ENCODE data around the gene CHKB. TPM values are rescaled to one million over a fixed set of nuclear protein-coding genes. Genes with fewer than 3 reads are reported as not detected.
"Not testable (repeated sequence)": the region's sequence is repeated elsewhere in the genome, so short reads cannot be mapped to it uniquely, and the experiment has no call there.

CHKB gene
- total and polyA plus RNA-seq, 7 donors: 11.5 to 25.2 (median 13.6) TPM

DNA sequence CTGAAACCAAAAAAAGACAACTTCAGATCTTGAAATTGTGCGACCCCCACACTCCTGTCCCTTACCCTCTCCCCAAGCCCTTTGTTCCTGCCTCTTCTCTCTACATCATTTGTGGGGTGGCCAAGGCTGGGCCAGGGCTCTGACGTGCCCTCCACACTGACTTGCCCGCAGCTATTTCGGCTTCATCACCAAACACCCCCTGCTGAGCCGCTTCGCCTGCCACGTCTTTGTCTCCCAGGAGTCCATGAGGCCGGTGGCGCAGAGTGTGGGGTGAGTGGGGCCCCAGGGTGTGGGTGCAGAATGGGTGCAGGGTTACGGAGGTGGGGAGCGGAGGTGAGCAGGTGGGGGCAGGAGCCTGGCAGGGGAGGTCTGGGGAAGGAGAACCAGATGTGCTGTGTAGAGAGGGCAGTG lies 27.4 kb upstream of the CHKB start:
- no peak for DNase-seq
- ATAC-seq: no peak
- Histone ChIP-seq H3K36me3 (ENCODE audit: insufficient read depth in 1 of 2, low read depth in 1 of 2) (no peaks in the 10 kb centered on the region), H3K9me3 (no peaks in the 10 kb centered on the region), H3K27ac (no peak overlapping the region), H3K4me3 (no peak overlapping the region), H3K27me3 (ENCODE audit: insufficient read depth in 3 of 3, low read length in 2 of 3) (peaks cover 0 to 30% (median 5%) of the 10 kb centered on the region in 3 donors), H3K4me1 (no peaks in the 10 kb centered on the region)
- 76 to 84% (median 84%) methylated on average over 11 of the region's 11 CpGs for WGBS, 3 donors
- TF ChIP-seq, protein P1, sequence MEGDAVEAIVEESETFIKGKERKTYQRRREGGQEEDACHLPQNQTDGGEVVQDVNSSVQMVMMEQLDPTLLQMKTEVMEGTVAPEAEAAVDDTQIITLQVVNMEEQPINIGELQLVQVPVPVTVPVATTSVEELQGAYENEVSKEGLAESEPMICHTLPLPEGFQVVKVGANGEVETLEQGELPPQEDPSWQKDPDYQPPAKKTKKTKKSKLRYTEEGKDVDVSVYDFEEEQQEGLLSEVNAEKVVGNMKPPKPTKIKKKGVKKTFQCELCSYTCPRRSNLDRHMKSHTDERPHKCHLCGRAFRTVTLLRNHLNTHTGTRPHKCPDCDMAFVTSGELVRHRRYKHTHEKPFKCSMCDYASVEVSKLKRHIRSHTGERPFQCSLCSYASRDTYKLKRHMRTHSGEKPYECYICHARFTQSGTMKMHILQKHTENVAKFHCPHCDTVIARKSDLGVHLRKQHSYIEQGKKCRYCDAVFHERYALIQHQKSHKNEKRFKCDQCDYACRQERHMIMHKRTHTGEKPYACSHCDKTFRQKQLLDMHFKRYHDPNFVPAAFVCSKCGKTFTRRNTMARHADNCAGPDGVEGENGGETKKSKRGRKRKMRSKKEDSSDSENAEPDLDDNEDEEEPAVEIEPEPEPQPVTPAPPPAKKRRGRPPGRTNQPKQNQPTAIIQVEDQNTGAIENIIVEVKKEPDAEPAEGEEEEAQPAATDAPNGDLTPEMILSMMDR (IDR thresholded peaks at IDR 0.05): no peak
- intact Hi-C loops (cut with DNase I): no loop called here

DNA sequence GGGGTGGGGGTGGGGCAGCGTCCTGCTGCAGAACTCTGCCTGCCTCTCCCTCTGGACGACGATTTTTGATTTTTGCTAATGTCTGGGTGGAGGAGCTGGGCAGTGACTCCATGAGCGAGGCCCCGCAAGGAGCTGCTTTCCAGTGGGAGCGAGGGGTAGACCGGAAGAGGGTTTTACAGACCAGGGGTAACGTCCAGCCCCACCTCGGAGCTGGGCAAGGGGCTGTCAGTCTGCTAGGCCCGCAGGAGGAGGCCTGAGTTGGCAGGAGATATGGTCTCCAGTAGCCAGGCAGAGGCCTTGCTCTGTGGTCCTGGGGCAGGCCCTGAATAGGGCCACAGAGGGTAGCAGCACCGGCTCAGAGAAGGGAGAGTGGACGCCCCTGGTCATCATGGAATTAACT lies 26.9 kb upstream of the CHKB start:
- peaks cover 0 to 34% (median 9%) of the 10 kb centered on the region in 3 donors for H3K27me3 ChIP-seq (ENCODE audit: insufficient read depth in 3 of 3, low read length in 2 of 3)
- H3K27ac ChIP-seq: no peak overlapping the region
- 76 to 78% (median 76%) methylated on average over 12 of the region's 12 CpGs for WGBS, 3 donors
- intact Hi-C loops (cut with DNase I): no loop called here
- TF ChIP-seq, protein P1 (IDR thresholded peaks at IDR 0.05): no peak
- H3K36me3 ChIP-seq (ENCODE audit: insufficient read depth in 1 of 2, low read depth in 1 of 2): no peaks in the 10 kb centered on the region
- no peaks in the 10 kb centered on the region for H3K9me3 ChIP-seq
- H3K4me1 ChIP-seq: no peaks in the 10 kb centered on the region
- ATAC-seq (no peak), DNase-seq (no peak)
- no peak overlapping the region for H3K4me3 ChIP-seq

DNA sequence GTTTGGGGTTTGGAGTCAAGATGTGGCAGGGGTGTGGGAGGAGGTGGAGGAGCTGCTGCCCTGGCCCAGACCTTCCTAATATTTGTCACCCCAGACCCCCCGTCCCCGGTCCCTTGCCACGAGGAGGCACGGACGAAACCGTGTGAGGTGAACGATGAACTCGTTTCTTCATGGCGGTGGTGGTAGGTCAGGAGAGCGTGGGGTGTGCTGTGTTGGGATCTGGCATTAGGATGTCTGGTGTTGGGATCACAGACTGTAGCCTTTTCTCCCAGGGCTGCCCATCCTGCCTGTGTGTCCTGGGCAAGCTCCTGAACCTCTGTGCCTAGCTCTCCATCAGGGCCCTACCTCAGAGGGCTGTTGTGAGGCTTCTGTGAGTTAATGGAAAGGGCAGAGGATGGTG lies 26.3 kb upstream of the CHKB start:
- DNase-seq: no peak
- WGBS, 3 donors: 76 to 85% (median 81%) methylated on average over 8 to 10 of the region's 10 CpGs
- no peak overlapping the region for H3K4me3 ChIP-seq
- ATAC-seq: no peak
- H3K27ac ChIP-seq: no peak overlapping the region
- H3K4me1 ChIP-seq: no peaks in the 10 kb centered on the region
- H3K27me3 ChIP-seq (ENCODE audit: insufficient read depth in 3 of 3, low read length in 2 of 3): peaks cover 0 to 38% (median 14%) of the 10 kb centered on the region in 3 donors
- no peaks in the 10 kb centered on the region for H3K9me3 ChIP-seq
- no peaks in the 10 kb centered on the region for H3K36me3 ChIP-seq (ENCODE audit: insufficient read depth in 1 of 2, low read depth in 1 of 2)
- TF ChIP-seq, protein P1 (IDR thresholded peaks at IDR 0.05): no peak
- intact Hi-C loops (cut with DNase I): no loop called here

DNA sequence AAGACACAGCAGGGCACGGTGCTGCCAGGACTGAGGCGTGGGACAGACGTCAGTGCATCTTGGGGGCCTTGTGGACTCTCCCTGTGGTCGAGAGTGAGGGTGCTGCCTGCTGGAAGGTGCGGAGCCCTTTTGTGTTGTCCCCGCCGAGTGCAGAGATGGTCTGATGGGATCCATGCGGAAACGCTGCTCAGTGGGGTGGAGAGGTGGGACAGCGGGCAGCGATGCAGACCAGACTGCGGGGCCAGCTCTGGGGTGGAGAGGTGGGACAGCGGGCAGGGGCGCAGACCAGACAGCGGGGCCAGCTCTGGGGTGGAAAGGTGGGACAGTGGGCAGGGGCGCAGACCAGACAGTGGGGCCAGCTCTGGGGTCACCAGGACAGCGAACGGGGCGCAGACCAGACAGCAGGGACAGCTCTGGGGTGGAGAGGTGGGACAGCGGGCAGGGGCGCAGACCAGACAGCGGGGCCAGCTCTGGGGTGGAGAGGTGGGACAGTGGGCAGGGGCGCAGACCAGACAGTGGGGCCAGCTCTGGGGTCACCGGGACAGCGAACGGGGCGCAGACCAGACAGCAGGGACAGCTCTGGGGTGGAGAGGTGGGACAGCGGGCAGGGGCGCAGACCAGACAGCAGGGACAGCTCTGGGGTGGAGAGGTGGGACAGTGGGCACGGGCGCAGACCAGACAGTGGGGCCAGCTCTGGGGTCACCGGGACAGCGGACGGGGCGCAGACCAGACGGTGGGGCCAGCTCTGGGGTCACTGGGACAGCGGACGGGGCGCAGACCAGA lies 25.6 kb upstream of the CHKB start:
- DNase-seq; H3K27ac ChIP-seq; H3K4me3 ChIP-seq; ATAC-seq; intact Hi-C loops (cut with DNase I); H3K4me1 ChIP-seq; H3K9me3 ChIP-seq; H3K36me3 ChIP-seq (ENCODE audit: insufficient read depth in 1 of 2, low read depth in 1 of 2): not testable (repeated sequence)
- WGBS, 3 donors: 83 to 86% (median 86%) methylated on average over 39 of the region's 39 CpGs
- peaks cover 0 to 46% (median 20%) of the 10 kb centered on the region in 3 donors for H3K27me3 ChIP-seq (ENCODE audit: insufficient read depth in 3 of 3, low read length in 2 of 3)

DNA sequence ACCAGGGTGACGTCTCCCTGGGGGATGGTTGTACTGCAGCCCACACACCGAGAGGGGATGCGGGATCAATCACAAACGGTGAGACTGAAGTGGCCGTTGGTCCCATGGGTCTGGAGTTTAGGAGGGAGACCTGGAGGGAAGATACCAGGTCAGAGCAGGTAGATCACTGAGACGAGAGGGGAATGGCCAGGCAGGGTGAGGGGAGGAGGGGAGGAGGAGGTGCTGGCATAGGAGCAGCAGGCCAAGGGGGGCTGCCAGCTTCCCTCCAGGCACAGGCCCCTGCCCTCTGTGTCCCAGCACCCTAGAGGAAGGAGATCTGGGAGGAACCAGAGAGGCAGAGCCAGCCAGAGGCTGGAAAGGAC lies 25.0 kb upstream of the CHKB start:
- peaks cover 0 to 52% (median 21%) of the 10 kb centered on the region in 3 donors for H3K27me3 ChIP-seq (ENCODE audit: insufficient read depth in 3 of 3, low read length in 2 of 3)
- no peaks in the 10 kb centered on the region for H3K9me3 ChIP-seq
- no peak overlapping the region for H3K27ac ChIP-seq
- DNase-seq: no peak
- intact Hi-C loops (cut with DNase I): no loop called here
- H3K36me3 ChIP-seq (ENCODE audit: insufficient read depth in 1 of 2, low read depth in 1 of 2): no peaks in the 10 kb centered on the region
- H3K4me3 ChIP-seq: no peak overlapping the region
- H3K4me1 ChIP-seq: no peaks in the 10 kb centered on the region
- TF ChIP-seq, protein P1 (IDR thresholded peaks at IDR 0.05): no peak
- ATAC-seq: no peak
- WGBS, 3 donors: 64 to 68% (median 65%) methylated on average over 6 of the region's 6 CpGs
